Suppressor macrophage treated with lipopolysaccharide for 1 hour (primary cell): ENCODE results near the gene FBLN2.

Experiments
- DNase-seq, 3 donors: peaks; one replicate each; pipeline ENCODE4 v3.0.0-alpha.2; 2020 to 2022

Gene FBLN2

DNA sequence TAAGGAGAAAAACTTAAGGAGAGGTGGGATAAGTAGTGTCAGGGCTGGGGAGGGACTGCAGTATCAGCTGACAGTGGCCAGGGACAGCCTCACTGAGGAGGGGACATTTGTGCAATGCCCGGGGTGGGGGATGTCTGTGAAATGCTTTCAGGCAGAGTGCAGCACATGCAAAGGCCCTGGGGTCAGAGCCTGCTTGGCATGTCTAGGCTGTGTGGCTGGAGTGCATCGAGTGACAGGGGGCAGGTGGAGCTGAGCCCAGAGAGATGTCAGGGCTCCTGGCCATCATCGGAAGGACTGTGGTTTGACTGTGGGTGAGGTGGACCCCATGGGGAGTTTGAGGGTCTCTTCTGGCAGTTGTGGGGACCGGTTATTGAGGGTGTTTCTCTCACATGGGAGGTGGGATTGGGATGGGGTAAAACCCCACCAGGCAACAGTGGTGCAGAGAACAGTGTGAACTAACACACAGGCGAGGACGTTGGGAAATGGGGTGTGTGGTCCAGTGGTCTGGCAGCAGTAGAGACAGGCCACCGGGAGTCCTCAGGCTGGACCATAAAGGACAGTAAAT, 61.2 kb downstream of the FBLN2 start:
- DNase-seq, result no peak

DNA sequence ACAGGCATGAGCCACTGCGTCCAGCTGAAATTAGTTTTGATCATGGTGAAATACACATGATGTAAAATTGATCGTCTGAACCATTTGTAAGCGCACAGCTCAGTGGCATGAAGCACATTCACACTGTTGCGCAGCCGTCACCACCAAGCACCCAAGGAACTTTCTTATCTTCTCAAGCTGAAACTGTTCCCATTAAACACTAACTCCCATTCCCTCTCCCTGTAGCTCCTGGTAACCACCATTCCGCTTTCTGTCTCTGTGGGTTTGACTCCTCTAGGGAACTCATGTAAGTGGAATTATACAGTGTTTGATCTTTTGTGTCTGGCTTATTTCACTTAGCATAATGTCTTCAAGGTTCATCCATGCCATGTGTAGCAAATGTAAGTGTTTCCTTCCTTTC, 62.3 kb downstream of the FBLN2 start:
- no peak for DNase-seq

DNA sequence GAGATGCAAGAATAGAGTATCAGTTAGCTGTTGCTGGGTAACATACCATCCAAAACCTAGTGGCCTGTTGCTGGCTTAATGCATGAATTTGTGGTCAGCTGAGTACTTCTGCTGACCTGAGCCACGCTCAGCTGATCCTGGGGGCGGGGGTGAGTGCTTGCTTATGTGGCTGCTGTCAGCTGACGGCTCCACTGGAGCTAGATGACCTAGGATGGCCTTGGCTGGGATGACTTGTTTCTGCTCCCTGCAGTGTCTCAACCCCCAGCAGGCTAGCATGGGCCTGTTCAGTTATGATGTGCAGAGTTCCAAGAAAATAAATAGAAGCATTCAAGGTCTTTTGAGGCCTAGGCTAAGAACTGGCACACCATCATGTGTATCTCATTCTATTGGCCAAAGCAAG, 63.9 kb downstream of the FBLN2 start:
- DNase-seq, result peak; percentile 54 to 74 (median 59)

DNA sequence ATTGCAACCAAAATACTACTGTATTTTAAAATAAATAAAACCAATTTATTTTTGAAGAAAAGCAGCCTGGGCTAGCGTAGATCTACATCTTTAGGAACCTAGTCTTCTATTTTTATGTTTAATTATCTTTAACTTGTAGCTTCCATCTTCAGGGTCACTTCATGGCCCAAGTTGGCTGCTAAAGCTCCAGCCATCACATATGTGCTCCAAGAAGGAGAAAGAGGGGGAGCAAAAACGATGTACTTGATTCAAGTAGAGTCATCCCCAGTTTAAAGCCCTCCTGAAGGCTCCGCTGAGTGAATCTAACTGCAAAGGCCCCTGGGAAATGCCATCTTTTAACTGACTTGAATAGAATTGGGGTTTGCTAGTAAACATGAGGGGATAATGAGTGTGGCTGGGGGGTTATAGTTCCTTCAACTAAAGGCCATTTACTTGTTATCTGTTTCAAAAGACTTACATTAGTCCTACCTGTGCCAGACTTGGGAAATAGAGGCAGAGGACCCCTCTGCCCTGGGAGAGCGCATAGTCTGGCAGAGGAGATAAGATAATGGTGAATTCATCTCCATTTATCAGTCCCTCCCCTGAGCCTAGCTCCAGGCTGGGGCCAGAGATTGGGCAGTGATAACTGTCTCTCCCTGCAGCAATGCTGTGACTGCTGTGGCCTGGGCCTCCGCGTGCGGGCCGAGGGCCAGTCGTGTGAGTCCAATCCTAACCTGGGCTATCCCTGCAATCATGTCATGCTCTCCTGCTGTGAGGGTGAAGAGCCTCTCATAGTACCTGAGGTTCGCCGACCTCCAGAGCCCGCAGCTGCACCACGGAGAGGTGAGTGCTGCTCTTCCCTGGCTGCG, 64.6 kb downstream of the FBLN2 start:
- DNase-seq, result no peak

DNA sequence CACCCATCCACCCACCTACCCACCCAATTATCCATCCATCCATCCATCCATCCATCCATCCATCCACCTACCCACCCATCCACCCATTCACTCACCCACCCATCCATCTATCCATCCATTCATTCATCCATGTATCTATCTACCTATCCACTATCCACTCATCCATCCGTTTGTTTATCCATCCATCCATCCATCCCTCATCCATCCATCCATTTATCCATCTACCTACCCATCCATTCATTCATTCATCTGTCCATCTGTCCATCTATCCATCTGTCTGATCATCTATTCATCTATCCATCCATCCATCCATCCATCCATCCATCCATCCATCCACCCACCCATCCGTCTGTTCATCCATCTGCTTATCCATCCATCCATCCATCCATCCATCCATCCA, 65.7 kb downstream of the FBLN2 start:
- no peak for DNase-seq

DNA sequence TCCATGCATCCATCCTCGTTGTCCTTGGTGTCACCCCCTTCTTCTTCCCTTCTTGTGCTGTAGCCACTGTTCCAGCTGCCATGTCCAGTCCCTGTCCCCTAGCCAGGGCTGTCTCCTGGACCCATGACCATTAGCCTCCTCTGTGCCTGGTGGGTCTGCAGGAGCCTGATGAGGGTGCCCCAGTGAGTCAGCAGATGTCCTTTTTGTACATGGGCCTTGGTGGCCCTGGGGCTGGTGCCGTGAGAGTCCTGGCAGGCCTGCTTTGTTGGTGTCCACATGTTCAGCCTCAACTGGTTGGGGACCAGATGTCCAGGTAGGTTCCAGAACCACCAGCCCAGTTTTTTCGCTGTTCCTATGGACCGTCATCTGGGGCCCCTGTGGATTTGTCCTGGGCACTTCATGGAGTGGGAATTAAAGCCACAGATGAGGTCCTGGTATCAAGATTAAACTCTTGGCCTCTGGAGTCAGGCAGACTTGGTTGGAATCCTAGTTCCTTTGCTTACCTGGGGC, 66.1 kb downstream of the FBLN2 start:
- DNase-seq, result no peak

DNA sequence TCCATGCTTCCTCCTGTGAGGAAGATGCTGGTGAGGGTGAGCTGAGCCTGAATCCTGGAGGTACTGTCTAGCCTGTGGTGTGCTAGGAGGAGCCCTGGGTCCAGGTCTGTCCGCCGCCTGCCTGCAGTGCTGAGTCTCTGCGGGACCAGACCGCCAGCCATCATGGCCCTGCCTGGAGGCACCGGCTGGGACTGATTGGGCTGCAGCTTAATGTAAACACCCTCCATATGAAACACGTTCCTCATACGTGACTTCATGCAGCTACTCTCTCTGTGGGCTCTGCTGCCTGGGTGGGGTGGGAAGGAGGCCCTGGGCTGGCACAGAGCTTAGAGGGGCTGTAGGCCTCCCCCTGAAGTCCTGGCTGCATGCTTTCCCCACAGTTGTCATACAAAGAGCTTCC, 67.4 kb downstream of the FBLN2 start:
- no peak for DNase-seq

DNA sequence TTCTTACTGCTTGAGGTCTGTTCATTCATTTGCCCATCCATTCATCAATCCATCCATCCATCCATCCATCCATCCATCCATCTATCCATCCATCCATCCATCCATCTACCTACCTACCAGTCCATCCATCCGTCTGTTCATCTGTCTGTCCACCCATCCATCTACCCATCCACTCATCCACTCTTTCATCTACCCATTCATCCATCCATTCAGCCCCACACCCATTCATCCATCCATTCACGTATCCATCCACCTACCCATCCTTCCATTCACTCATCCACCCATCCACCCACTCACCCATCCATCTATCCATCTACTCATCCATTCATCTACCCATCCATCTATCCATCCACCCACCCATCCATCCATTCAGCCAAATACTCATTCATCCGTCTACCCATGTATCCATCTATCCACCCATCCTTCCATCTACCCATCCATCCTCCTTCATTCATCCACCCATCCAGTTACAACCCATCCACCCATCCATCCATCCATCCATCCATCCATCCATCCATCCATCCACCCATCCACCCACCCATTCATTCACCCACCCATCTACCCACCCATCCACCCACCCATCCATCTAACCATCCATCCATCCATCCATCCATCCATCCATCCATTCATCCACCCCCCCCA, 68.3 kb downstream of the FBLN2 start:
- DNase-seq, result no peak

DNA sequence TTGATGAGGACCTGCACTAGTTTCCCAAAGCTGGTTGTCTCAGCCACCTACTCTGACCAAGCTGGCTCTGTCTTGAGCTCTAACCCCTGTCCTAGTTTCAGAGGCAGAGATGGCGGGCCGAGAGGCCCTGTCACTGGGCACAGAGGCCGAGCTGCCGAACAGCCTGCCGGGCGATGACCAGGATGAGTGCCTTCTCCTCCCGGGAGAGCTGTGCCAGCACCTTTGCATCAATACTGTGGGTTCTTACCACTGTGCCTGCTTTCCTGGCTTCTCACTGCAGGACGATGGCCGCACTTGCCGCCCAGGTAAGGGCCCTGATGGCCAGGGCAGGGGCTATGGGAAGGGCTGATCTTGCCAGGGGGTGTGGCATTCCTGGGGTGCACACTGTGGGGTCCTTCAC, 69.1 kb downstream of the FBLN2 start:
- no peak for DNase-seq

DNA sequence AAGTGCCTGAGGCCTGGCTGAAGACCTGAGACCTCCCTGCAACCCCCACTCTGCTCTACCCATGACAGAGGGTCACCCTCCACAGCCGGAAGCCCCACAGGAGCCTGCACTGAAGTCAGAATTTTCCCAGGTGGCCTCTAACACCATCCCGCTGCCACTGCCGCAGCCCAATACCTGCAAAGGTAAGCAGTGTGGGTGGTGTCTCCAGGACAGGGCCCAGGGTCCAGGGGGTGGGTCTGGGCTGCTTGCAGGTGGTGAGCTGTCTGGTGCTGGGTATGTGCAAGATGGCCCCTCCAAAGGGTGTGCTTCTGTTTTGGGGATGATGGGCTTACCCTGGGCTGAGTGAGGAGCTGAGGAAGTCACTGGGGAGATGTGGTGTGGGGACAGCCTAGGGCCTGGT, 69.9 kb downstream of the FBLN2 start:
- no peak for DNase-seq

DNA sequence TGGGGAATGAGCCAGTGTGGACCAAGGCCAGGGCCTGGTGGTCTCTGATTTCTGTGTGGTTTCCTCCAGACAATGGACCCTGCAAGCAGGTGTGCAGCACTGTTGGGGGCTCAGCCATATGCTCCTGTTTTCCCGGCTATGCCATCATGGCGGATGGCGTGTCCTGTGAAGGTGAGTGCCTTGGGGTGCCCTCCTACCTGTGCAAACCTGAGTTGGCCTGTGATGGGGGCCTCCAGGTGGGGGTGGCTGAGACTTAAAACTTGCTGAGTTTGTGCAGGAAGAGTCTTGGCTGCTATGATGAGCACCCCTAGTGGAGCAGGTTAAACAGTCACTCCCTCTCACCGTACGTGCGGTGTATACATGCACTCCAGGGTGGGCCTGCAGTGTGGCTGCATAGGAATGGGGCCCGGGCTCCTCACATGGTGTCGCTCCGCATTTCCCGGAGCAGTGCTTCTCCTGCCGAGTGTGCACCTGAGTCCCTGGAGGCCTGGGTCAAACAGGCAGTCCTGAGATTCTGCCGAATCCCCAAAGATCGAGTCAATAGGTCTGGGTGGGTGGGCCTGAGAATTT, 70.8 kb downstream of the FBLN2 start:
- DNase-seq, result no peak

DNA sequence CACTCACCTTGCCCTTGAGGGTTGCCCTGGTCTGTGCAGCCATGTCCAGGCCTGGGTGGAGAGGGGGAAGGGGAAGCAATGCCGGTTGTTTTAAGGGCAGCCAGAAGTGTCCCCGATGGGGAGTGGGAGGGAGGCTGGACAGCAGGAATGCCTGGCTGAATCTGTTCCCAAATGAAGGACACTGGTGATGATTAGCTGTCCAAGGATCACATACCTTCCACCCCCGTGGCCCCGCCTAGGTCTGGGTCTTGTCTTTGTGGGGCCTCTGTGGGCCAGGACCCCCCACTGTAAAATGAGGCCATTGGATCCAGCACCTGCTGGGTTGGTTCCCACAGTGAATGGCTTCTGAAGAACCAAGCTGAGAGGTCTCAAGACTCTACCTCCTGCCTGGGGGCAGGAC, 71.4 kb downstream of the FBLN2 start:
- no peak for DNase-seq

DNA sequence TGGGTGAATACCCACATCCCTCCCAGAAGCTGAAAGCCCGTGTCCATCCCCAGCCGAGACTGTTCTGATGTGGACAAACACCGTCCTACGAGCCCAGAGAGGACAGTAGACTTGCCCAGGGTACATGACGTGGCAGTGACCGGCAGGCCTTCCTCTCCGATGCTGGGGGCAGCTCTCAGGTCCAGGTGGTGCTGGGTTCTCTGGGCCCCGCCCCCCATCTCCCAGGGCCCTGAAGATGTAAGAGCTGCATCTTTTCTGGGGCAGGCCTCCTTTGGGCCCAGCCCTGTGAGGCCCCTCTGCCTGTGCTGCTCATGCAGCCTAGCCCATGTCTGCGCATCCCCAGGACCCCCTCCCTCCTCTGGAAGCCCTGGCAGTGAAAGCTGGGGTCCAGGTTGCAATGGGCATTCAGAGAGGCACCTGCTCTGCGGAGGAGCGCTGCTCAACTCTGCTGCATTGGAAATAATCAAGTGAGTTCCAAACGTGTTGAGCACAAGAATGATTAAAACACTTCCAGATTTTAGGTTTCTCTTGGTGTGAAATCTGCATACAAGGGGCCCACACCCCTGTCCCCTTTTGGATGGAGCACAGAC, 71.9 kb downstream of the FBLN2 start:
- DNase-seq, result no peak

DNA sequence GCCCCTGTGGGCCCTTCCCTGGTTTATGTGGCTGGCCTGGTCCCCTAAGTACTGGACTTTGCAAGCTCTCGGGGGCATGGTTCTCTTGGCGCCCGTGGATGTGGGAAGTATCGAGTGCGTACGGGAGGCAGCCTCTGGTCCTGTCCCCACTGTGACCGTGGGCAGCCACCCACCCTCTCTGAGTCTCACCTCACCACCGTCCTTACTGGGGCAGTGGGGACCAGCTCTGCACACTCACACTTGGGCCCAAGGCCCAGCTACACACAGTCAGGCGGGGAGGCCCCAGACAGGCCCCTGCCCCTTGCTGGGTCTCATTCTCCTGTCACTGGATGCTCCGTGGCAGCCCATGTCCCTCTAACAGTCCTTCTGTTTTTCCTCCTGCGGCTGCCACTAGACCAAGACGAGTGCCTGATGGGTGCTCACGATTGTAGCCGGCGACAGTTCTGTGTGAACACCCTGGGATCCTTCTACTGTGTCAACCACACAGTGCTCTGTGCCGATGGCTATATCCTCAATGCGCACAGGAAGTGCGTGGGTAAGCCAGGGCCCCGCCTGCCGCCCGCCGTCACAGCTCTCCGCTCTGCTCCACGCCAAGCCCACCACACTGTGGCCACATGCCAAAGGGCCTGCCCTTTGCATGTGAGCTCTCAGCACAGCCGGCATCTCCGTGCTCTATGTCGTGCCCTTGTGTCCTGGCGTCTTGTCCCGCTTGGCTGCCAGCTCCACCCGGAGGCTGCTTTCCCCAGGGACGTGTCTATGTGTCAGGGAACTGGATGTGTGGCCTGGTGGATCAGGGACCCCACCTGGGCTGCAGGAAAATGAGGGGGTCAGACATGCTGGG, 72.7 kb downstream of the FBLN2 start:
- DNase-seq, result no peak

DNA sequence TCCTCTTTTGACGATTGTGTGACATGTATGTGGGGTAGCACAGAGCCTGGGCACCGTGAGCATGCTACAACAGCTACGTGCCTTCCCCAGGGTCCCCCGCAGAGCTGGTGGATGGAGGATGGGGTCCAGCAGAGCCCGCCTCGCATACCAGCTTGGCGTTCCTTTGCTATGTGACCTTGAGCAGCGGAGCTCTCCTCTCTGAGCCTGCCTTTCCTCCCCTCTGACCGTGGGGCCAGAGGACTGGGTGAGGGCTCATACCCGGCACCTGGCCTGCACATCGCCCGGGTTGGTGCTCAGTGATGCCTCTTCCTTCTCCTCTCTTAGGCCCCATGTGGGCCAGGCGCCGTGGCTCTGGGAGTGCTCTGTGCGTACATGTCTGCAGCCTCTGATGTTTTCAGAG, 73.4 kb downstream of the FBLN2 start:
- DNase-seq, result no peak

DNA sequence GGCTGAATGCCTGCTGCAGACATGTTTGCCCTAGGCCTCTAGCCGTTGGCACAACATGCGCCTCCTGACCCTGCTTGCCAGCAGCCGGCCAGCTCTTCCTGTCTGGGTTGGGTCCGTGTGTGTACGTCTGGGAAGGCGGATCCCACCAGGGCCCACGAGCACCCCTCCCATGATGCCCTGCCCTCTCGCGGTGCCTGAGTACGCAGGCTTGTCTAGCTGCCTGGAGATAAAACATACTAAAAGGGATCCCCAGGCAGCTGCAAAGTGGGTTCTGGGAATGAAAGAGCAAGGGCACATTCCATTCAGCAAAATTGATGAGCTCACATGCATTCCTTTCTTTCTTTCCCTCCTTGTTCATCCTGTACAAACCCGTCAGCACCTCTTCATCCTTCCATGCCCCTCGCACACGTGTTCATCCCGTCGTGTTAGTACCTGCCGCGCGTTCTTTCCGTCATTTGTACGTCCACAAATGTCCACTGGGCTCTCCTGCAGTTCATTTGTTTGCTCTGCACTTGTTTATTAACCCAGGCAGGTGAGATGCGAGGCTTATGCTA, 74.3 kb downstream of the FBLN2 start:
- DNase-seq, result no peak

DNA sequence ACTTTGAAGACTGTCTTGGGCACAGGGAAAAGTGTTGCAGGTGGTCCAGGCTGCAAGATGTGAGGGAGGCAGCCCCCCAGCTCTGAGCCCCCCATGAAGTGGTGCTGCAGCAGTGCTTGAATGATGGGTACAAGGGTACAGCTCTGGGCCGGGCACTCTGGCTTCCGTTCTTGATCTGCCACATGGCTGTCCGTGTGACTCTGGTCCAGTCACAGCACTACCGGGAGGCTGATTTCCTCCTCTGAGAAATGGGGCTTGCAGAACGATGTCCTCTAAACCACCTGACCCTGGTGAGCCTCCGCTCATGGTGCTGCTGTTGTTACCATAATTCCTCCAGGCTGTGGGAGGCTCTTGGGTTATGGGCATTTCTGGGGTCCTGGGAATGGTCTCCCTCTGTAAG, 75.1 kb downstream of the FBLN2 start:
- DNase-seq, result no peak

DNA sequence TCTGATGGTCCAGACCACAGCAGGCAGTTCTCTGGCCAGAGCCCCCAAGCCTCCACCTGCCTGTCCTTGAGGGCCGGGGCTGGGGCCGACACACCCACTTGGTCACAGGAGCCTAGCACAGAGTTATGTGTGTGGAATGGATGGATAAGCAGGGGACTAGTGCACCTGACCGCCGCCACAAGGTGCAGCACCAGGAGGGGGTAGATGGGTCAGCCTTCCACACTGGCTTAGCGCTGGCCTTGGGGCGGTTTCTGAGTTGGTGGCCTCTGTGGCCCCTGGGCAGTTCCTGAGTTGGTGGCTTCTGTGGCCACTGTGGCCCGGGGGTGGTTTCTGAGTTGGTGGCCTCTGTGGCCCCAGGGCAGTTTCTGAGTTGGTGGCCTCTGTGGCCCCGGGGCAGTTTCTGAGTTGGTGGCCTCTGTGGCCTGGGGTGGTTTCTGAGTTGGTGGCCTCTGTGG, 75.8 kb downstream of the FBLN2 start:
- no peak for DNase-seq

DNA sequence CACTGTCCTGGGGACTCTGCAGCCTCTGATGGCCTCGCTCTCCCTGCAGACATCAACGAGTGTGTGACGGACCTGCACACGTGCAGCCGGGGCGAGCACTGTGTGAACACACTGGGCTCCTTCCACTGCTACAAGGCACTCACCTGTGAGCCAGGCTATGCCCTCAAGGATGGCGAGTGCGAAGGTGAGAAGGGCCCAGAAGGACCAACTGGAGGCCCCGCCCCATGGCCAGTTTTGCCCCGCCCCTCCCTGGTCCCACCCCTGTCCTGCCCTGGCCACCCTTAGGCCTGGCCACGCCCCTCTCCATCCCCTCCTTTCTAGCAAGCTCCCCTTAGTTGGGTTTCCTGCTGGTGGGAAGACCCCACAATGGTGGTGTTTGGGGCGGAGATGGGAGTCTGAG, 77.5 kb downstream of the FBLN2 start:
- DNase-seq, result no peak

DNA sequence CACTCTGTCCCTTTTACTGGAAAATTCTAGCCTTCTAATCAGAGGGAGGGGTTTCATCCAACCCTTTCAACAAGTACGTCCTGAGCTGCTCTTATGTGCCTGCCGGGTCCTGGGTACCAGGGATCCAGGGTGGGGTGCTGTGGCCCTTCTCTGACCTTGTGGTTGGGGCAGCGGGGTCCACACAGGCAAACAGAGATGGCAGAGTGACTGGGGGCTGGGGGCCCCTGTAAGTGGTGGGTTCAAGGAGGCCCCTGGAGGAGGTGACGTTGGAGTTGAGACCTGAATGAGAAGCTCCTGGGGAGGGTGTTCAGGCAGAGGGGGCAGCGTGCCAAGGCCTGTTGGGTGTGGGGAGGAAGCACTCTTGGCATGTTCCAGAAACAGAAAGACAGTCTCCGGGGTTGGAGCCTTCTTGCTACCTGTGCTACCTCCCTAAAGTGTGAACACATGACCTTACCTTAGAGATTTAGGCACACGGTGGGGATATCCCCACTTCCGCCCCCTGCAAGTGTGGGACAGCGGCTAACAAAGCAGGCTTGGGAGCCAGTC, 78.1 kb downstream of the FBLN2 start:
- no peak for DNase-seq

DNA sequence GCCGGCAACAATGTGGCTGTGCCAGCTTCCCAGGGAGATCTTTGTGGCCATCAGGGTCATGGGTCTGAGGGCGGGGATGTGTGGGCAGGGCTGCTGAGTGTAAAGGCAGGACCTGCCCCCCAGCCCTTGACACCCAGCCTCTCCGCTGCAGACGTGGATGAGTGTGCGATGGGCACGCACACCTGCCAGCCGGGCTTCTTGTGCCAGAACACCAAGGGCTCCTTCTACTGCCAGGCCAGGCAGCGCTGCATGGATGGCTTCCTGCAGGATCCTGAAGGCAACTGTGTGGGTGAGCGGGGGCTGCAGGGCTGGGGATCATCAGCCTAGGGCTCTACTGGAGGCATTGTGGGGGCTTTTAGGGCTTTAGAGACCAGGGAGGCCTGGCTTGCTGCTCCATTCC, 78.8 kb downstream of the FBLN2 start:
- no peak for DNase-seq

DNA sequence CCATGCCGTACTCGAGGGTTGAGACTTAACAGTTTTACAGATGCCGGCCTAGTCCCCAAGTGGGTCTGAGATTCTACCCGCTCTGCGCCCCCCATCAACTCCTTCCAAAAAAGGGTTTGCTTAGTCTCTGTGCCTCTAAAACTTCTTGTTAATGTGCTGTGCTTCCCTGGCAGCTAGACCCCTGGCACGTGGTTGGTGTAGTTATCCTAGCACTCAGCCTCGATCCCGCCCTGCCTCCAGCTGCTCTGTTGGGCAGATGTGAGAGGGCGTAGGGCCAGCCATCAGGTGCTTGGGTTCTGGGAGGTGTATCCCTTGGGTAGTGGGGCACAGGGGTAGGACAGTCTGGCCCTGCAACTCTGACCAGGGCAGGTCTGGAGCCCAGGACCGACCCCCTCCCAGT, 79.5 kb downstream of the FBLN2 start:
- no peak for DNase-seq
